Activated CD4-positive, alpha-beta T cell treated with anti-CD3 and anti-CD28 coated beads, Interleukin-2, amount 50 U/mL, for 24 hours (primary cell): ENCODE results near the gene ANKFN1.

Source experiments
- DNase-seq, 2 donors: peaks; one replicate each; pipeline ENCODE4 v3.0.0-alpha.2; 2020; ENCODE audit warnings: low read depth in 1 of 2, low spot score in 1 of 2

Gene ANKFN1

DNA sequence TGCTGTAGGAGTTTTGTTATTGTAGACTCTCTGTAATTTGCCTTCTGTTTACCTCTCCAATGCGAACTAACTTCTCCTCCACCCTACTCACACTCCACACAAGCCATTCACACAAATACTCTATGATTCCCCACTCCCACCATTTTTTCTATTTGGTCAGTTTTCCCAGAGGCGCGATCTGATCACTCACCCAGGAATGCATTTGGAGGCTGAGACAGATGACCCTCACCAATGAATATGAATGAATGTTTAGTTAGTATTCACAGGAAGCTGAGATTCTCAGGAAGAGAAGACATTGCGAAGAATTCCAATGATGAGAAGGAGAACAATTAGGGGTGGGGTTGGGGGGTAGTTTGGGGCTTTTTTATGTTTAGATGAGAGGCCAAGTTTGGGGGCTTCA lies 10.5 kb upstream of the ANKFN1 start:
- no peak for DNase-seq

- DNase-seq, result no peak
Measured at GRCh38 chr17:56144223-56144622, 9.1 kb upstream of the ANKFN1 start.

DNA sequence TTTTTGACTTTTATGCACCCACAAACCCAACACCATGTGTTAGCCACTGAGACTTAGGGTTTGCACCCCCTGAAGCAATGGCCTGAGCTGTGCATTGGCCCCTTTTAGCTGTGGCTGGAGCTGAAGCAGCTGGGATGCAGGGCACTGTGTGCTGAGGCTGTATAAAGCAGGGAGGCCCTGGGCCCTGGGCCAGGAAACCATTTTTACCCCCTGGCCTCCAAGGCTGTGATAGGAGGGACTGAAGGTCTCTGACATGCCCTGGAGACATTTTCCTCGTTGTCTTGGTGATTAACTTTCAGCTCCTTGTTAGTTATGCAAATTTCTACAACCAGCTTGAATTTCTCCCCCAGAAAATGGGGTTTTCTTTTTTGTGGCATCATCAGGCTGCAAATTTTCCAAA lies 6.7 kb upstream of the ANKFN1 start:
- DNase-seq, result no peak

DNA sequence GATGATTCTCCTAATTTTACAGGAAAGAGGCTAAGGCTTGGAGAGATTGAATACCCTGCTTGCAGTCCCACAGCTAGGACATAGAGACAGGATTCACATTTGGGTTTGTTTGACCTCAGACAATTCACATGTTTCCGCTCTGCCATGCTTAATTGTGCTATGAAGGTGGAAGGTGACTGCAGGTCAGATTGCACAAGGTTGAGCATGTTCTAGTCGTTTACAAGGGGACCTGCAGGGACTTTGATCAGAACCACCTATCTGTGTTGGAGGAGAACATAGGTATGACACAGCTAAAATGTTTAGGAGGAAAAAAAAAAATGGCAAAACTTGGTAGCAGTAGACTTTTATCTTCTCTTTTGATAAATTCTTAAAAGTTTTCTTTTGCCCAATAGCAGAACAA lies 4.9 kb upstream of the ANKFN1 start:
- DNase-seq, result no peak

- no peak for DNase-seq
Measured at GRCh38 chr17:56149266-56150036, 3.8 kb upstream of the ANKFN1 start.

DNA sequence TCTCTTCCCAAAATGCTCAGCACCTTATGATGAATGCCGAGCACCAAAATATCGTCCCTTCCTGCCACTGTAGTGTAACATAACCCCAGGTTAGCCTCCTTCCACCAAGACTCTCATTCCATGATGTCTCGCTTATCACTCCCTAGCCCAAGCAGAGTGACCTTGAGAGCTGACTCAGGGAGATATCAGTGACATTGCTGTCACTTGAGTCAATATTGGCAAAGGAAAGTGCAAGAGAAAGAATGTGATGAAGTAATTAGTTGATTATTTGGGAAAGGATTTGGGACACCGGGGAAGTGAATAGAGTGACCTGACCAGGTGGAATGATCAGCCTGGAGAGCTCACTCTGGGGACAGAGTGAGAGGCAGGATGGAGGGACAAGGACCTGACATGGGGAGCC lies 2.6 kb upstream of the ANKFN1 start:
- DNase-seq, result no peak

DNA sequence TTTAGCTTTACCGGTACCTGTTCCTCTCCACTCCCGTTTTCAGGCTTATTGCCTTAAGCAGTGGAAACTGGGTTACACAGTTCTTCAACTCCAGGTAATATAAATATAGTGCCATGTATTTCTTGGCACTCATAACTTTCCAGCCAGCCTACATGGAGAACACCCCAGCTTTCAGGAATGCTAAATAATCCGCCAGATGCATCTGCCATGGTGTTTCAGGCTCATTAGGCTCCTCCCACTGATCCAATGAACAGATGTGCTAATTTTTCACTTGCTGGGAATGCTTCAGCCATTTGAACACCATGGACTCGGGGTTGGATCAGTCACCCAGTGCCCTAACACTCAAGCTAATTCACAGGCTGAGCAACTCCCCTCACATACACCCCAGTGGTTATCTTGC lies 4.6 kb downstream of the ANKFN1 start:
- DNase-seq, result no peak

GRCh38 chr17:56158344-56158743 lies 5.1 kb downstream of the ANKFN1 start:
- DNase-seq, result no peak

DNA sequence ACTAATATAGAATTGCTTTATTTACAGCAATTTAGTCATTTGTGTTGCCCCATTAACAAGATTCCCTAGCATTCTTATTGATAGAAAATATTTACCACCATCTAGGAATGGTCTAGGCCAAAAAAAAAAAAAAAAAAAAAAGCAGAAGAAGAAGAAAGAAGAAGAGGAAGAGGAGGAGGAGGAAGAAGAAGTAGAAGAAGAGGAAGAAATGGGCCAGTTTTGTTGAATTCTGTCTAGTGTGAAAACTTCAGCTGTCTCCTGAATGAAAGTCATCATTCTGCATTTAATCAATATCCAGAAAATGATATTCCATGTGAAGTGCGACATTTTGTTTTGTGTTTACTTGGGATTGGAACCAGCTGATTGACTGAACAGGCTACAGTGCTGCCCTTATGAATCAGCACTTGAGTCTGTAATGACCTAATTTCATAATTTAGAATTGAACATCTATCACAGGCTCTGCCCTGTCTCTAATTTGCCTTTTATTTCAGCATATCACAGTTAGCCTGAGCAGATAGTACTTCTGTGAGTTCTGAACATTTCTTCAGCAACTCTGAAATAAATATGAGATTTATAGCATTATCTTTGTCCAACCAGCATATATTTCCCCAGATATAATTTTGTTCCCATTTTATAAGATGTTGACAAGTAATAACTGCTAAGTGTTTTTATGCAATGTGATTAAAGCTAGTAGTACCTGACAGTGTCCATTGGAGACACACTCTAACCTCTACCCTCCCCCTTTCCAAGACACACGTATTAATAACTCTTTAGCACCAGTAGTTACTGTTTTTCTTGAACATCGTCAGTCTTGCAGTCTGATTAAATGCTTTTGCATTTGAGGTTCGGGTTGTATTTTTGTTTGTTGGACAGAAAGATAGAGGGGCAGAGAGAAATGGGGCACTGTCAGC lies 5.9 kb downstream of the ANKFN1 start:
- no peak for DNase-seq

- no peak for DNase-seq
Measured at GRCh38 chr17:56159826-56160380, 6.6 kb downstream of the ANKFN1 start.

- DNase-seq, result no peak
Measured at GRCh38 chr17:56160422-56160821, 7.1 kb downstream of the ANKFN1 start.

GRCh38 chr17:56165072-56165641 lies 11.9 kb downstream of the ANKFN1 start:
- no peak for DNase-seq

DNA sequence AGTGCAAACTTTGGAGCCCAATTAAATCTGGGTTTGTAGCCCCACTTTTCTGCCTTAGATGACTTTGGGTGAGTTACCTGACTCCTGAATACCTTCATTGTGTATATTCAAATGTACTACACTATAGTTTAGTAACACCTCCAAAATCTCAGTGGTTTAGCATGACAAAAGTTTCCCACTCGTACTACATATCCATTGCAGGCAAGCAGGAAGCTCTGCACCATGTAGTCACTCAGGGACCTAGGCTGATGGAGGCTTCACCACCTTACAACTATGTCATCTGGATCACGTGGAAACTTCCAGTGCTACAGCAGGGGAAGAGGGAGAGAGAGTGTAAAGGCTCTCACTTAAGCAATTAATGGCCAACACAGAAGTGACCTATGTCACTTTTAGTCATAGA lies 14.2 kb downstream of the ANKFN1 start:
- DNase-seq, result no peak

DNA sequence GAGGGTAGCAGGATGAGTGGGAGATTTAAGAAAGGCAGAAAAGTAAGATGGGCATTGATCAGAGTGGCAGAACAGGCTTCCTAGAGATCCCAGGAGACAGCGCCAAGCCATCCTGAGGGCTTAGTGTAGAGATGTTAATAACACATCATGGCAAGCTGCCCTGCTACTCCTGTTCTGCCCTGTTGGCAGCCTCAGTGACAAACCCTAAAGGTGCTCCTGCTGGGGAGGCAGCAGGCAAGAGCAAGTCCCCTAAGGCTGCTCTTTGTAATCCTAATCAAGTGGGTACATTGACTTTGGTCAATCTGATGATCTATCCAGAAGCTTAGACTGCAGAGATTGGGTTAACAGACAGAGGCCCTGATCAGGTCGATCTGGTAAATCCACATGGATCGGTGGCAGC lies 16.3 kb downstream of the ANKFN1 start:
- DNase-seq, result no peak

DNA sequence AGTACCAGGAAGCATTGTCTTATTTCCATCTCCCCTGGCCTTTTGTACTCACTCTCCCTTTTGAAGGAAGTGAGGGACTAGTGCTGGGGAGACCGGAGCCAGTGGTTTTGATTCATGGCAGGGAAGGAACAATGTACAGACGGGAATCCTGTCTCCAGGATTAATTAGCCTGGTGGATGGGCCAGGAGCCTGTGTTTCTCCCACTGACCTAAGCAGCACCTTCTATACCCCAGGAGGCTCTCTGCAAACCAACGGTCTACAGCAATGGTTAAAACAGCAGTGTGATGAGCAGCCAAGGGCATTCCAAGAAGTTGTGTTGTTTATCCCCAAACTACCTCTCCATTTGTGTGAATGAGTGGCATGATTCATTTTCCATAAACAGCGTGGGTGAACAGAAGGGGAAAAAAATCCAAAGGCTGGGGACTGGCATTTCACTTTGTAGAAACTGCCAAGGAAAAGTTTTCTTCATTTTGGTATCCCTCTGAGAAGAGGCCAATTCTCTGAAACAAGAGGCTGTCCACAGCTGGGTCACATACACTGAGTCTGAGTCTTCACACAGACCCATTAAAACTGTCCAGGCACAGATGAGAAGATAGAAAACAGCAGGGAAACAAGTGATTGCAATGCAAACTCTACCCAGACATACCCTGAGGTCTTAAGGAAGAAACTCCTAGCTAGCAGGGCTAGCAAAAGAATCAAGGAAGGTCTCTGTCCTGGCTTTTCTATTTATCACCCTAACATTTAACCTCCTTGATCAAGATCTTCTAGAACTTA lies 18.1 kb downstream of the ANKFN1 start:
- no peak for DNase-seq

DNA sequence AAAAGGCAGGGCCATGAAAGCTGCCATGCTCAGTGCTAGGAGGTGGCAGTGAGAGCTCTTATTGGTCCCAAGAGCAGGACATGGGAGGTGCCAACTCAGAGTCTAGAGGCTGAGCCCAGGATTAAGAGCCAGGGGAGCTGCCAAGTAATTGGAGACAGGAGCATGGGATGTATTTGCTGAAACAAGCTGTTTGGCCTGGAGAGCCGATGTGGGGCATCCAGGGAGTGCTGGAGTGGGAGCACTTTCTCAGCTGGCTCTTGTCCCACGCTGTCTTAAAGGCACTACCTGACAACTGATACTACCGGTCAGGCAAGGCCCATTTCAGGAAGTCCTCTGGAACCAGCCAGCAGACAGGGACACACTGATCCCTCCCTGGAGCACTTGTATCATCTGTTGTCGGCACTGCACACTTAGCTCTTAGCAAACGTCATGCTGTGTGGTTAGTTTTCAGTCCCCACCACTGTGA lies 19.3 kb downstream of the ANKFN1 start:
- no peak for DNase-seq

- DNase-seq, result no peak
Measured at GRCh38 chr17:56173026-56173425, 19.8 kb downstream of the ANKFN1 start.

DNA sequence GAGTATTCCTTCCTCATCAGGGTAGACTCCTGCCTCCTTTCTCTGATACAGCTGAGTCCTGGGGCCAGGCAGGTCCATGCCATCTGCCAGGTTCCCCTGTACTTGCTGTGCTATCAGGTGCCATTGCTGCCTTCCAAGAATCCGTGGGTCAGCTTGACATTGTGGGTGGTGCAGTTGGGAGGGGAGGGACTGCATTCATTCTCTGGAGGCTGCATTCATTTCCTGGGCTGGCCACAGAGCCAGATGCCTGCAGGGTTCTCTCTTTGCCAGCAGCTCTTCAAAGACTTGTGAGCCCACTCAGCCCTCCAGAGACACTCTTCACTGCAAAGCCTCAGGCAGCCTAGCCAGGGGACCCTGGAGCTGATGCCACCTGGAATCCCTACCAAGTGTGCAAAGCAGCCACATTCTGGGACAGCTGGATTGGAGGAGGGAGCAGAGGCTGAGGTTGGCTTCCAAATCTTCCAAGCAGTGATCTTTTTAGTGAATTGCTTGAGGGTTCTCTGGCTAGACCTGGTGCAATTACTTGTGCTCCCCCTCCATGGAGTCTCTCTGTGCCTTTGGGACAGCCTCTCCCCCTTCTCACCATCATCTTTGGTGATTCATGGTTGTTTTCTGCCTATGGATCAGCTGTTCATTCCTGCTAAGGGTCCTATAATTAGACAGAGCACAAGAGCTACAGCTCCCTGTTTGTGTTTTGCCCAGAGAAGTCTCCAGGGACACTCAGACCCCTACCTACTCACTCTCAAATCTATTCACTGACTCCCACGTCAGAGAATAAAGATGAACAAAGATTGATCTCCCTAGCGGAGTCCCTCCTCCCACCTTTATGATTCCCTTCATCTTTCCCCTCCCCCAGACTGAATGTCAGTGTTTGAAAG lies 20.9 kb downstream of the ANKFN1 start:
- no peak for DNase-seq

DNA sequence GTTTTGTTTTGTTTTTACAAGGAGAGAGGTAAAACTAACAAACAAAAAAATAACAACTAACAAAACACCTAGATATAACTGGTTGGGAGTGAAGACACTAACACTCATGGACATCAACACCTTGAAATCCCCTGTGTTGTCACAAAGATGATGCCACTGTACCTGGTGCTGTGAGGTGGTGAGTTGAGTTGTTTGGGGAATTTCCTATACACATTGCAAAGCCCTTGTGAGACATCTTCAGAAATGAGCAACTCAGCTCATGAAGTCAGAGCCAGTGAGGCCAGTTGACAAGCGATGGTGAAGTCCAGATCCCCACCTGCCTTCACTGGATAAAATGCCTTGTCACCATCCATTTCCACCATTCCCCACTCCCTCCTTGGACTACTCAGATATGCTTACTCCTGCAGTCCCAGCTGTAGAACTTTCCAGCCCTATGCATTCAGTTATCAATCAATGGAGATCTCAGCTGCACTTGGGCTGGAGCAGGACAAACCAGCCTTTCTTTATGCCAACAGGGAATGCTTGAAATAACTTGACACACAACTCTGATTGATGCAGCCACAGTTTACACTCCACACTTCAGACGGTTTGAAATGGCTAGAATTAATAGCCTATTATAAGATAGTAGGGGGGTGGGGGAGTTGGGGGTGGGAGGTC lies 22.2 kb downstream of the ANKFN1 start:
- DNase-seq, result no peak
